ENCODE data around the gene SPESP1.
"Not testable (repeated sequence)": the region's sequence is repeated elsewhere in the genome, so short reads cannot be mapped to it uniquely, and the experiment has no call there.

Gene SPESP1

DNA sequence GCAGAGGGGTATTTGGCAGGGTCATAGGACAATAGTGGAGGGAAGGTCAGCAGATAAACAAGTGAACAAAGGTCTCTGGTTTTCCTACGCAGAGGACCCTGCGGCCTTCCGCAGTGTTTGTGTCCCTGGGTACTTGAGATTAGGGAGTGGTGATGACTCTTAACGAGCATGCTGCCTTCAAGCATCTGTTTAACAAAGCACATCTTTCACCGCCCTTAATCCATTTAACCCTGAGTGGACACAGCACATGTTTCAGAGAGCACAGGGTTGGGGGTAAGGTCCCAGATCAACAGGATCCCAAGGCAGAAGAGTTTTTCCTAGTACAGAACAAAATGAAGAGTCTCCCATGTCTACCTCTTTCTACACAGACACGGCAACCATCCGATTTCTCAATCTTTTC, 33.4 kb downstream of the SPESP1 start:
- not testable (repeated sequence) for DNase-seq (ENCODE audit: low read depth)

DNA sequence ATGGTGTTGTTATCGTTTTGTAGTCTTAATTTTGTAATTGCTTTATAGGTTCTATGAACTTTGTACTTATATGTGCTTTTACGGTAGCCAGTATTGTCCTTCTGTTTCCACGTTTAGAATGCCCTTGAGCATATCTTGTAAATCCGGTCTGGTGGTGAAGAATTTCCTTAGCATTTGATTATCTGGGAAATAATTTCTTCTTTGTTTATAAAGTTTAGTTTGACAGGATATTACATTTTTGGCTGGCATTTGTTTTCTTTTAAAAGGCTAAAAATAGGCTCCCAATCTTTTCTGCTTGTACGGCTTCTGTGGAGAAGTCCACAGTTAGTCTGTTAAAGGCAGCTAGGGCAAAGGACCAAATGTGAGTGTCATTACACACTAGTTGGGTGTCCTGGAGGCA, 36.7 kb downstream of the SPESP1 start:
- DNase-seq (ENCODE audit: low read depth) = no peak

DNA sequence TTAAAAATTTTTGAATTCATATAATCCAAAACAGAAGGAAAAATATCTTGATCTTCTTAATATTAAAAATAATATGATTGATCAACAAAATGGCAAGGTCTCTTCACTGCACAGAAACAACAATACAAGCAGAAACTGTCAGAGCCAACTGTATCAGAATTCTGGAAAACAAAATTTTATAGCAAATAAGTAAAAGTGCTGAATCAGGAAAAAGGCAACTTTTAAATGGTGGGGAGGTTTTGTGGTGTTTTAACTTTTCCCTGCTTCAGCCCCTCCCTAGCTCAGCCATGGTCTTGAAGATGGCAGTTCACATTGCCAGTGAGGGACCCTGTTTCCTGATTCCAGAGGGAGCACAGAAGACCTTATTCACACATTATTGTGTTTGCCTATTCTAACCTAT, 37.6 kb downstream of the SPESP1 start:
- DNase-seq (ENCODE audit: low read depth) = no peak

GRCh38 chr15:68969298-68969697, 39.0 kb downstream of the SPESP1 start:
- no peak for DNase-seq (ENCODE audit: low read depth)

DNA sequence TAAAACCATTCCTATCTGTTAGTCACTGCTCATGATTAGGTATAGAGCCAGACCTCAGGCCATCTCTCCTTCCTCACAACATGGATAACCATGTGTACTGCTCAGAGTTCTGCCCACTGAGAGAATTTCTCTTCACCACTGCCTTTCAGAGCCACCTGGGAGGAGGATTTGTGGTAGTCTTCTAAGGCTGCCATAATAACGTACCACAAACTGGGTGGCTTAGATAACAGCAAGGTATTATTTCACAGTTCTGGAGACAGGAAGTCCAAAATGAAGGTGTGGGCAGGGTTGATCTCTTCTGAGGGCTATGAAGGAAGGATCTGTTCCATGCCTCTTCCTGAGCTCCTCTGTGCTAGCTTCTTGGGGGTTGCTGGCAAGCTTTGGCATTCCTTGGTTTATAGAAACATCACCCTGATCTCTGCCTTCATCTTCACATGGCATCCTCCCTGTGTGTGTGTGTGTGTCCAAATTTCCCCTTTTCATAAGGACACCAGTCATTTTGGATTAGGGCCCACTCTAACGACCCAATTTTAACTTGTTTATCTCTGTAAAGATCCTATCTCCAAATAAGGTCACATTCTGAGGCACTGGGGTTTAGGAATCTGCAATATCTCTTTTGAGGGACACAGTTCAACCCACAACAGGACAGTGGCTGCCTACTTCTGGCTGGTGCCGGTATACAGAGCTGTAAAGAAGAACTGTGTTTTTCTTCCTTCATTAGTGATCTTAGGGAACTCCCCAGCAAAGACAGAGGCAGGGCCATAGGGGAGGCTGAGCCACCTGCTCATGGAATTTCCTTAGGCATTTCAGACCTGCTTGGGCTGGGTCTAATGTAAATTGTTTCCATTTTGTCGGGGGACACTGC, 42.1 kb downstream of the SPESP1 start:
- no peak for DNase-seq (ENCODE audit: low read depth)

GRCh38 chr15:68975651-68976160, 45.4 kb downstream of the SPESP1 start:
- not testable (repeated sequence) for DNase-seq (ENCODE audit: low read depth)

DNA sequence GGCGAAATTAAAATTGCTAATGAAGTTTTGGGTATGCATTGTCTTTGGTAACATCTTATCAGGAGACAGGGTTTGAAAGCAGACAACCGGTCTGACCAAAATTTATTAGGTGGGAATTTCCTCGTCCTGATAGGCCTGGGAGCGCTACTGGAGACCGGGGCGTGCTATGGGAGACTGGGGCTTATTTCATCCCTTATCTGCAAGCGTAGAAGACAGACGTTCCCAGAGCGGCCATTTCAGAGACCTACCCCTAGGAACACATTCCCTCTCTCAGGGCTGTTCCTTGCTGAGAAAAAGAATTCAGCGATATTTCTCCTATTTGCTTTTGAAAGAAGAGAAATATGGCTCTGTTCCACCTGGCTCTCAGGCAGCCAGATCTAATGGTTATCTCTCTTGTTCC, 47.1 kb downstream of the SPESP1 start:
- DNase-seq (ENCODE audit: low read depth) = not testable (repeated sequence)

GRCh38 chr15:68979006-68979405, 48.7 kb downstream of the SPESP1 start:
- no peak for DNase-seq (ENCODE audit: low read depth)

DNA sequence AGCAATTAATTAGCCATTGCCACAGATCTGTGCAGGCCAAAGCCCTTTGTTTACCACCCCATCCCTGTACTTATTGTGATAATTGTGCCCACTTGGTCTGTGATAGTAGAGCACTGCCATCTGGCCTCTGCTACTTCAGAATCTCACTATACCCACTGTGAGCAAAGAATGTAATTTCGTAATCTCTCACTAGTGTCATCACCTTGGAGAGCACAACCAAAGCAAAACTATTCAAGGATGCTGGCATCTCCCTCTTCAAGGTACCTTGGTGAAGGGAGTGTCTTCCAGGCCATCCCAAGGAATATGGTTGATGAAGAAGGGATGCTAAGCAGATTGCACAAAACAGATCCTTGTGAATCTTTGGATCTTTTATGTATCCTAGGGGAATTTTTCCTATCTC, 49.5 kb downstream of the SPESP1 start:
- DNase-seq (ENCODE audit: low read depth) = no peak

DNA sequence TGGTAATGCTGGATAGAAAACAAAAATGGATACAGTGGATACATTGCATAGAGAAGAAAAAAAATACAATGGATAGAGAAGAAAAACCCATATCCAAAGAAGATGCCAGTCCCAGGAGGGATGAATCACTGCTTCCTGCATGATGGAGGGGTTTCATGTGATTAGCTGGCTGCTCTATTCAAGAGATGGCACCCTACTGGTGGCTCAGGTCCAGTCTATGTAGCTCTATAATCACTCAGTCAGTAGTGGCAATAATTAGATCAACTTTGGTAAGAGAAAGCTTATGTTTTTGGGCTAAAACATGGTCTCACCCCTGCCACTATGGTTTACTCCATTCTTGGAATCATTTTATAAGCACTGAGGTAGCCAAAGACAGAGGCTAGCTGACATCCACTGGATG, 50.5 kb downstream of the SPESP1 start:
- DNase-seq (ENCODE audit: low read depth) = no peak

GRCh38 chr15:68981941-68982340, 51.6 kb downstream of the SPESP1 start:
- no peak for DNase-seq (ENCODE audit: low read depth)

- DNase-seq (ENCODE audit: low read depth) = no peak
These were observed 52.7 kb downstream of the SPESP1 start for GRCh38 chr15:68982976-68983563.

GRCh38 chr15:68983961-68984481, 53.7 kb downstream of the SPESP1 start:
- no peak for DNase-seq (ENCODE audit: low read depth)

- no peak for DNase-seq (ENCODE audit: low read depth)
These were observed 54.3 kb downstream of the SPESP1 start for GRCh38 chr15:68984586-68984985.

GRCh38 chr15:68985361-68985891, 55.1 kb downstream of the SPESP1 start:
- DNase-seq (ENCODE audit: low read depth) = no peak

- DNase-seq (ENCODE audit: low read depth) = no peak
These were observed 56.0 kb downstream of the SPESP1 start for GRCh38 chr15:68986322-68986721.

- DNase-seq (ENCODE audit: low read depth) = no peak
These were observed 56.8 kb downstream of the SPESP1 start for GRCh38 chr15:68987120-68987519.

DNA sequence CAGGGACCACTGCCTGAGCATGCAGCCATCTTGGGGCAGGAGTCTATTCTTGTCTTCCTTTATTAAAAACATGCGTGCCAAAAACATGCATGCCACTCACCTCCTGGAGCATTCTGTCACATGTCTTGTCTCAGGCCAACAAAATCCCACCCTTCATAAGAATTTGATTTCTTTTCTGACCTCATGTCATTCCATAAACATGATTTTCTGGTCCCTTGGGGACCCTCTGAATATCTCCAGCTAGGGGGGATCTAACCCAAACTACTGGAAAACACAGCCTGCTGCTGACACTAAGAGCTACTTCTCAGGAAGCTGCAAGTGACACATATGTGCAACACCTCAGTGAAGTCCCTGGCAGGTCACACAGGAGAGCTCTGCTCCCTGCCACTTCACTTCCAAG, 57.4 kb downstream of the SPESP1 start:
- DNase-seq (ENCODE audit: low read depth) = no peak

DNA sequence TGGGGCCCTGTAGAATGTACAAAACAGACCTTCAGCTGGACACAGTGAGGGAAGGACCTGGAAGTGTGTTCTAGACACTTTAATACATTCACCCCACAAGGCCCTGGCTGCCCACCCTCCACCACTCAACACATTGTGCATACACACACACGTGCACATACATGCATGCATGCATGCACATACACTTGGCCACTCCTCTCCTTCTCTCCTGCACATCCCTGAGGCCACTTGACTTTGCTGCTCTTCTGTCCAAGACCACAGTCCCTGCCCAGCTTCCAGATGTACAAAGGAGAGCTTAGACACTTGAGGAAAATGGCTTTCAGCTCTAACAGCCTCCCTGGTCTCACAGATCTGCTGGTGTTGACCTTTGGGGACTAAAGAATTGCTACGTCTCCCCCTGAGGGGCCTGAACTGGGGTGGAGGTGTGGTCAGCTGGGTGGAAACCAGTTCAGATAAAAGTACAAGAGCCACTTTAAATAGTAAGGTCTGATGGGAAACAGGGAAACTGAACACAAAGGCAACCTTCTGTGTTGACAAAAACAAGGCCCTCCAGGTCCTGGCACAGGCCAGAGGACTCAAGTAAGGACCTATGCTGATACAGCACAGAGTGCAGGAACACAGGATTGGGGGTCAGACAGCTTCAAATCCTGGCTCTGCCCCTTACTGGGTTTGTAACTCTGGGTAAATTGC, 59.4 kb downstream of the SPESP1 start:
- DNase-seq (ENCODE audit: low read depth) = no peak

DNA sequence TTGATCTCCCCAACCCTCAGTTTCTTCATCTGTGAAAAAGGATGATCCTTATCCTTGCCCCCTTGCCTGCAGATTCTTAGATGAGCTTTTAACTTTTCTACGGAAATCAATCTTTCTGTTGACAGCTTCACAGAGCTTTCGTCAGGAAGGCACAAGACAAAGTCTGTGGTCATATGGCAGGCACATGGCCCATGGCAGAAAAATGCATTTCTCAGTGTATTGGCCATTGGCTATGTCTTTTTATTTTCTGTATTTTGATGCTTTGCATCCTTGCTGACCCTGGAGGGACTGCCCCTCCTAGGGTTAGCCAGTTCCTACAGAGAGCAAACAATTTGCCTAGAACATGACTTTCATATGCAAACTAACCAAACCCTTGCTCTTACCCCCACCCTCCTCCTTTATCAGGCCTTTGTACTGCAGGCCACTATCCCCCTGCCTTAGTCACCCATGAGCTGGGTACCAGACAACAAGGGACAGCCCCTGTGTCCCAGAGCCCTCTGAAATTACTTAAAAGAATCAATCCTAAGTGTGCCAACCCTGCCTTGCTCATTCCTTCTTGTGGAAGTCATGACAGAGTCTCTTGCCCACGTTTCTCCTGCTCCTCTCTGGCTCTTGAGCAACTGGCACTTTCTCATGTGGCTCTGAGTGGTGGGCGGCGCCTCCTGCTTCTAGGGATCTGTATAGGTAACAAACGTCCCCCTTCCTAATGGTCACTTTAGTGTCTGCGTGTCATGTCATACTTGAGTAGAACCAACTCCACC, 60.1 kb downstream of the SPESP1 start:
- DNase-seq (ENCODE audit: low read depth) = no peak

- no peak for DNase-seq (ENCODE audit: low read depth)
These were observed 60.7 kb downstream of the SPESP1 start for GRCh38 chr15:68990992-68991500.

Measured in activated T-helper 1 cell treated with Interleukin-2 at 50 U/mL for 16 hours (primary cell).